Measurements from ENCODE around the gene ZNF207.
"Not testable (repeated sequence)": the region's sequence is repeated elsewhere in the genome, so short reads cannot be mapped to it uniquely, and the experiment has no call there.

The ZNF207 gene

GRCh38 chr17:32349854-32350665, at the start of gene ZNF207:
Gene ZNF207 (plus strand): TSS chr17:32350157. CDS start chr17:32350286, 129 bp downstream.
- peak; percentile 95 for DNase-seq

DNA sequence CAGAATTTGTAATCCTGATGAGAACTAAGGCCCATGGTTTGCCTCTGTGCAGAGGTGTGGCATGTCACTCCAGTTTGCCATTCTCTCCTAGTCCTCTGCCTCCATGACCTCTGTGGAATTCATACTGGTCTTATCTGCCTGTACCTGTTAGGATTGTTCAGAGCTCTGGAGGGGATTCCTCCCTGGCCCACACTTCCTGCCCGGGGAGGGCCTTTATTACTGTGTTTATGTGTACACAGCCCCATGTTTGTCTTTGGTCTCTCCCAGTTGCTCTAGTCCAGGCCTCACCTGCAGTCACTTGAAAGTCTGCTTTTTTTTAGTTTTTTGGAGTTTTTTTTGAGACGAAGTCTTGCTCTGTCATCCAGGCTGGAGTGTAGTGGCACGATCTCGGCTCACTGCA, 47.9 kb upstream of the ZNF207 start:
- no peak for DNase-seq

DNA sequence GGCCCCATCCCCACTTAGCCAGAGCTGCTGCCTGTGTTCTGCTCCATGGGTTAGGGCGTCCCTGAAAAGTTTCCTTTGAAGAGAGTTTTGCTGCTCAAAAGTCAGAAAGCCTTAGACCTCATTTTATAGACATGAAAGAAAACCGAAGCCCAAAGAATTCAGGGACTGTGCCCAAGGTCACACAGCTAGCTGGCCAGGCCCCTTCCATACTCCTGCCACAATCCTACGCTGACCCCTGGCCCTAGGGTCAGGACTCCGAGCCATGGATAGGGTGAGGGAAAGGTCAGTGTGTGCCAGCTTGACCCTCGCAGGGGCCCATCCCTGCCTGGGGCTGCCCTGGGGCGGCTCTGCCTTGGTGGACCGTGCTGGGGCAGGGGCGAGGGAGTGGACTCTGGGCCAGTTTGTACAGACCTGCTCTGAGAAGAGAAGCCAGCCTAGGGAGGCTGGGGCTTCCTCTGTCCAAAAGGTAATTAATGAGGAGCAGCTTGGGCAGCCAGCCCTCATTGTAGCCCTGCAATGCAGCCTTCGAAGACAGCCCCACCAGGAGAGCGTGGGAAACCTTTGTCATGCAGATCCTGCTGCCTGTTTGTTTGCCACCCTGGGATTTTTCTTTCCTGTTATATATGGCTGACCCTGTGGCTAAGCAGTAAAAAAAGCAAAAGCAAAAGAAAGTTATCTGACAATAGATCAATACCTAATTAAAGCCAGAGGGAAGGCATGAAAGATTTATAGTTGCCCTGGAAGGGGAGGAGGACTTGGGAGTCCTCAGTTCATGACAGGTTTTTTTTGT, 46.9 kb upstream of the ZNF207 start:
- no peak for DNase-seq

DNA sequence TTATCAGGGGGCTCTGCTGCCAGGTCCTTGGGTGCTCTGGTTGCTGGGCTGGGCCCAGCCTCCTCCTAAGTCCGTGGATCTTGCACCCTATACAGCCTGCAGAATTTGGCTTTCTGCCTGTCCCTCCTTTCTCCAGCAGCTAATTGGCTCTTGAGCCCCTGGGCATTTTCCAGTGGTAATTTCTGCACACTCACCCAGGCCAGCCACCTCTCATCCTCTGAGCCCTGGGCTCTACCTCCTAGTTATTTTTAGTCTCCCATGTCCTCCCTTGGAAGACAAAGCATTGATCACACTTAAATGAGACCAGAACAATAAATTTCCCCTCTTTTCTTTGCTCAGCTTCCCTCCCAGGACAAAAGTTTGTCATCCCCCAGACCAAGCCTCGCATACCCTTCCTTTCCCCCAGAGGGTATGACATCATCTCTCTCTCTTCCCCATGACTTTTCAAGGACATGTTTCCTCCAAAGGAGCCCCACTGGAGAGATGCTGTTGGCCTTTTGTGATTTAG, 46.1 kb upstream of the ZNF207 start:
- no peak for DNase-seq

- no peak for DNase-seq
Observed at GRCh38 chr17:32305049-32305448, 44.9 kb upstream of the ZNF207 start.

GRCh38 chr17:32307658-32308057, 42.3 kb upstream of the ZNF207 start:
- DNase-seq = no peak

GRCh38 chr17:32311028-32311536, 38.9 kb upstream of the ZNF207 start:
- no peak for DNase-seq

DNA sequence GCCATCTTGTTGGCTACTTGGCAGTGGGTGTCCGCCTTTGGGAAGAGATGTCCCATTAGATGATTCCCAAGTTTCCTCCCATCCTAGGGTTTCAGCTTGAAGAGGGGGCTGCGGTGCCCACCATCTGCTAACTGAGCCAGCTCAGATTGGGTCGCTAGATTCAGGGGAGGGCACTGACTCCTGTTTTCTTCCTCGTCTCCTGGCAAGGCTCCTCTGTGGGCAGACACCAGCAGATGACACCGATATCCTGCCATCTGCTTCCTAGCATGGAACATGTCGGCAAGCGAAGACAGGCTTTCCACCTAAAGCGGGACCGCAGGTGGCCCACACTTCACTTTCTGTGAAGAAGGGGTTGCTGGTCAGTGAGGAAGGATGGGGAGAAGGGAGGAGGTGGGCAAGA, 35.3 kb upstream of the ZNF207 start:
- no peak for DNase-seq

DNA sequence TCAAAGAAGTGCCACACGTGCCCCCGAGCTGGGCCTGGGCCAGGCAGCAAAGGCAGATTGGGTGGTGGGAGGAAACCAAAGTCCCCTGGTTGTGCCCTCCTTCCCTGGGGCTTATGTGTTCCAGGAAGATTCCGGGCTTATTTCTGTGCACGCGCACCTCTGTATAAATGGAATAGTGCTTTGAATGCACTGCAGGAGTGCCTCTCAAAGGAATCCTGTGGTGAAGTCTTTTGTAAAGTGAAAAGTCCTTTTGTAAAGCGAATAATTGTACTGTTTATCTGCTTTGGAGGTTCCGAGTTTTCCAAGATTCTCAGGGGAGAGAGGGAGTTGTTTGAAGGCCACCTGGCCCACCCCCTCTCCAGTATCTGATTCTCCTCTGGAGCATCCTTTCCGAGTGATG, 34.8 kb upstream of the ZNF207 start:
- DNase-seq = no peak

DNA sequence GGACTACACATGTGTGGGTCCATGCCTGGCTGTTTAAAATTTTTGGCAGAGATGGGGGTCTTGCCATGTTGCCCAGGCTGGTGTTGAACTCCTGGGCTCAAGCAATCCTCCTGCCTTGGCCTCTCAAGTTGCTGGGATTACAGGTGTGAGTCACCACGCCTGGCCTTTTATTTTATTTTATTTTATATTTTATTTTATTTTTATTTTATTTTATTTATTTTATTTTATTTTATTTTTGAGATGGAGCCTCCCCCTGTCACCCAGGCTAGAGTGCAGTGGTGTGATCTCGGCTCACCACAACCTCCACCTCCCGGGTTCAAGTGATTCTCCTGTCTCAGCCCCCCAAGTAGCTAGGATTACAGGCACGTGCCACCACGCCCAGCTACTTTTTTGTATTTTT, 33.3 kb upstream of the ZNF207 start:
- not testable (repeated sequence) for DNase-seq

DNA sequence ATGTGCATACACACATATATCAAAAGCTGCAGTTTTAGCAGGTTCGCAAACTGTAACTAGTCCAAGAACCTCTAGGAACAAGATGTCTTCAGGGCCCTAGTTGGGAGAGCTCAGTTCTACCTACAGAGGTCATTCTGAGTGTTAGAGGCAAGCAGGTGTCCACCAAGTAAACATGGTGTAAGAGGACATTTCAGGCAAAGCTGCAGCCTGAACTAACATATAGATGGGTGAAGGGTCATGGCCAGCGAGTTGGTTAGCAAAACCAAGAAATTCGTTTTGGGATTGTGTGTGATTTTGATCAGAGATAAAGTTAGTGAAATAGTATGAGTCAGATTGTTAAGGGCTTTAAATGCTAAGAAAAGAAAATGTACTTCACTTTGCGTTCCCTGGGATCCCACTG, 32.6 kb upstream of the ZNF207 start:
- DNase-seq = no peak

DNA sequence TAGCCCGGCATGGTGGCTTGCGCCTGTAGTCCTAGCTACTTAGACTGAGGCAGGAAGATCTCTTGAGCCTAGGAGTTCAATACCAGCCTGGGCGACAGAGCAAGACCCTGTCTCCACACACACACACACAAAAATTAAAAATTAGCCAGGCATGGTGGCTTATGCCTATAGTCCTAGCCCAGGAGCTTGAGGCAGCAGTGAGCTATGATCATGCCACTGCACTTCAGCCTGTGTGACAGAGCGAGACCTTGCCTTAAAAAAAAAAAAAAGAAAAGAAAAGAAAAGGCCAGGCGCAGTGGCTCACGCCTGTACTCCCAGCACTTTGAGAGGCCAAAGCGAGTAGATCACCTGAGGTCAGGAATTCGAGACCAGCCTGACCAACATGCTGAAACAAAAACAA, 31.9 kb upstream of the ZNF207 start:
- no peak for DNase-seq

DNA sequence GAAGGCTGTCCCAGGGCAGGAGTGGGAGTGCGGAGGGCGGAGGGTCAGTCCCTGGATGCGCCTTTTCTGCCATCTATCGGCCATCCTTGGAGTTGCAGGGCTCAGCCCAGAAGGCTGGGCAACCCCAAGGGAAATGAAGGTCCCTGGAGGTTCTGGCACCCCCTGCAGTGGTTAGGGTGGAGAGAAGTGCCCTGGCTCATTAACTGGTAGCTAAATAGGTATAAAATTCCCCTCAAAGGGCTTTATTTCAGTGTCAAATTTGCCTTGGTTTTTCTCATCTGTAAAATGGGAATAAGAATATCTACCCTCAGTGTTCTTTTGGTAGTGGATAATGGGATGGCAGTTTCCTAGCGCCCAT, 30.4 kb upstream of the ZNF207 start:
- peak; percentile 69 for DNase-seq

- DNase-seq = not testable (repeated sequence)
Observed at GRCh38 chr17:32320080-32320479, 29.9 kb upstream of the ZNF207 start.

DNA sequence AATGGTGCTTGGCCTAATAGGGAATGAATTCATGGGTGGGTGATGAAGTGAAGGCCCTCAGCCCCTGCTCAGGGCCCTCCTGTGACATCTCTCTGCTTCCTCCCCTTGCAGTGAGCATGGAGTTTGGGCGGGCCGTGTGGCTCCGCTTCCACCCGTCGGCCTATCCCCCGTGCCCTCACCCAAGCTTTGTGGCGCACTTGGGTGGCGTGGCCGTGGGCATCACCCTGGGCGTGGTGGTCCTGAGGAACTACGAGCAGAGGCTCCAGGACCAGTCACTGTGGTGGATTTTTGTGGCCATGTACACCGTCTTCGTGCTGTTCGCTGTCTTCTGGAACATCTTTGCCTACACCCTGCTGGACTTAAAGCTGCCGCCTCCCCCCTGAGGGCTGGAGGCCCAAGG, 29.1 kb upstream of the ZNF207 start:
- DNase-seq = no peak

DNA sequence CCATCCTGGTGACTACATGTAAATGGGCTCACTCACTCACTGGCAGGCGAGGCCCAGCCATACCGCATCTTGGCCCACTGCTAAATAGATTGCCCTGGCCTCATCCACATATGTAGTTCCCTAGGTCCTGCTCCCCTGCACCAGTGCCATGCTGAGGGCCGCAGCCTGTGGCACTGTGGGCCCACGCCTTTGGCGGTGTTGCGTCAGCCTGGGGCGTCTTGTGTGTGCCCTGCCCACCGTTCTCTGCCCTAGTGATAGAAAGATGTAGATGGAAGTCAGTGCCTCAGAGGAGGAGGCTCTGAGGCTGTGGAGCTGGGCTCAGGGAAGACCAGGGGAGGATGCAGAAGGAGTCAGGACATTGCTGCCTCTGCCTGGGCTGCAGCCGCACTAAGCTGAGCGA, 26.9 kb upstream of the ZNF207 start:
- no peak for DNase-seq

- DNase-seq = peak; percentile 47
Observed at GRCh38 chr17:32323811-32324491, 26.0 kb upstream of the ZNF207 start.

DNA sequence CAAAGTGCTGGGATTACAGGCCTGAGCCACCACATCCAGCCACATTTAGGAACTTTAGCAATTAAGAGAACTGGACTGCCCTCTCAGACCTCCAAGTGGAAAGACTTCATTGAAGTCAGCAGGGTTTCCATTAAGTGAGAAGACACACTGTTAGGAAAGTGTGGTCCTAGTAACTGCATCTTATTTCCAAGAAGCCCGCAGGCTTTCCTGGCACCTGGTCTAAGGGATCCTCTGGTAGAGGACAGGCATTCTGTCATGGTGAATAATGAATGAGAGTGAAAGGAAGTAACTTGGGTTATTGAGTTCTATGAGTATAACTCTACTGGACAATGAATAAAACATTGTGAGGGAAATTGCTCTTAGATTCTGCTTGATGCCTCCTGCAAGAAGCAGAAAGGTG, 22.0 kb upstream of the ZNF207 start:
- DNase-seq = no peak

- DNase-seq = no peak
Observed at GRCh38 chr17:32330147-32330546, 19.8 kb upstream of the ZNF207 start.

DNA sequence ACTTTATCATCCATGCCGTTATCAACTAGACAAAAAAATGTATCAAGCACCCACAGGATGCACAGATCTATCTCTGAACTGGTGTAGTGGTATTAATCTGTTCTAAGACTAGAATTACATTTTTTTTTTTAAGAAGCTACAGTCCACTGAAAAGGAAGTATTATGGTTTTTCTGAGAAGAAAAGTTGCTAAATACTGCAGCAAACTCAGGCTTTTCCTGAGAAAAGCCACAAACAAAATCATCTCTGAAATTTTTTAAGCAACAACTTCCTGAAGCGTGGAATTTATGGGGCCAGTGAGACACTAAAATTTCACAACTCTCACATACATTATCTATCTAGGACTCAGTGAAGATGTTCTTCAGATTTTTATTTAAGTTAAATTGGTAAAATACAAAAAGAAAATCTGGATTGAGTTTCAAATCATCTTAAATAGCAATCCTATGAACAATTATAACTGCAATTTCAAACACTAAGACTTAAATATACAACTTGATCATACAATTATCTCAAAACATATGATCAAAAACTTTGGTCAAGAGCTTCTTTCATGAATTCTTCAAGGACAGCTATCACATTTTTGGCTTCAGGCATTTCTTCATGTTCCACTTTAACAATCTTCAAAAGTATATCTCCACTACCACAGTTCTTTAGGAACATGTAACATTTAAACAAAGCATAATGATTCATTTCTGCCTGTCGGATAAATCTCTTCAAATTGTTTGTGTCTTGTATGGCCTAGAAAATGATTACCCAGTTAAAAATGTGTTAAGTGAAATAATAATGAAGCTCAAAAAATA, 18.5 kb upstream of the ZNF207 start:
- DNase-seq = peak; percentile 44

DNA sequence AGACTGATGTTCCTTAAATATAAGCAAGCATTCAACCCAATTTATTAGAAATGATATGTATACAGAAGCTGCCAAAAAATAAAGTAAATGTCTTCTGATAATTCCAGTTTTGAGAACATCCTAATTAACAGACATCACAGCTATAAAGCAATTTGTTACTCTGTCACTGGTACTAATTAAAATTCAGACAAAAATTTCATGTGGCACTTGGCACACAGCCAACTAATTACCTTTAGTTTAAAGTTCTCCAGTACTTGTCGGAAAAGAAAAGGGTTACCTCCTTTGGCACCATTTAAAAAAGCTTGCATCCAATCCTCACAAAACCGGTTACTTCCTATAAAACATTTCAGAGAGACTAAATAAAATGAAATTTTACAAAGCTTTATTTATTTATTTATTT, 16.8 kb upstream of the ZNF207 start:
- no peak for DNase-seq

DNA sequence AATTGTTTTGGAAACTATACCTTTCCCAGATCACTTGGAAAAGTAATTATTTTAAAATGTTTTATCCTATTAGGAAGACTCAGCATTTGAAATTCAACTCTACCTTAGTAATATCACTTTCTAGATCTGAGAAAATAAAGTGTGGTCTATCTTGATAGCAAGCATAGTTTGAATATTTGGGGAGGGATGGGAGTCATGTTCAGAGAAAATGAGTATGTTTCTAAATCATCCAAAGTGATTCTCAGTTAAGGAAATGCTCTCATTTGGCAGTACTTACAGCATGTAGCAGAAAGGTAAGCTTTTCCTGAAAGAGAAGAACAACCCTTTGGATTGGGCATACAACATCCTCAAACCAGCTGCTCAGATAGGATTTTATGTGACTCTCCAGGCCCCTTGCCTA, 14.9 kb upstream of the ZNF207 start:
- no peak for DNase-seq

- DNase-seq = no peak
Observed at GRCh38 chr17:32335687-32336086, 14.3 kb upstream of the ZNF207 start.

Data from CD4-positive, alpha-beta T cell treated with Interleukin-4 for 4 hours (primary cell).